IPS-18a (cell line): ENCODE data around the gene TBC1D22A.

ENCODE experiments used
- H3K27ac ChIP-seq: one replicate; pipeline ENCODE4 v1.5.1; 2013; ENCODE audit warnings: low read length
- H3K27me3 ChIP-seq: one replicate; pipeline ENCODE4 v1.6.1; 2013; ENCODE audit warnings: mild to moderate bottlenecking, low read length; ENCODE audit not compliant: control insufficient read depth, insufficient read depth
- H3K36me3 ChIP-seq: one replicate; pipeline ENCODE4 v1.6.1; 2013; ENCODE audit warnings: low read depth, low read length; ENCODE audit not compliant: control insufficient read depth
- H3K4me1 ChIP-seq: one replicate; pipeline ENCODE4 v1.6.1; 2013; ENCODE audit warnings: low read depth, low read length; ENCODE audit not compliant: control insufficient read depth
- H3K4me3 ChIP-seq: one replicate; pipeline ENCODE4 v1.5.1; 2013; ENCODE audit warnings: low read length
- H3K9ac ChIP-seq: one replicate; pipeline ENCODE4 v1.6.1; 2013; ENCODE audit warnings: mild to moderate bottlenecking, low read length, moderate library complexity
- H3K9me3 ChIP-seq: one replicate; pipeline ENCODE4 v1.6.1; 2013; ENCODE audit warnings: low read depth, low read length; ENCODE audit not compliant: control insufficient read depth

The TBC1D22A gene

DNA sequence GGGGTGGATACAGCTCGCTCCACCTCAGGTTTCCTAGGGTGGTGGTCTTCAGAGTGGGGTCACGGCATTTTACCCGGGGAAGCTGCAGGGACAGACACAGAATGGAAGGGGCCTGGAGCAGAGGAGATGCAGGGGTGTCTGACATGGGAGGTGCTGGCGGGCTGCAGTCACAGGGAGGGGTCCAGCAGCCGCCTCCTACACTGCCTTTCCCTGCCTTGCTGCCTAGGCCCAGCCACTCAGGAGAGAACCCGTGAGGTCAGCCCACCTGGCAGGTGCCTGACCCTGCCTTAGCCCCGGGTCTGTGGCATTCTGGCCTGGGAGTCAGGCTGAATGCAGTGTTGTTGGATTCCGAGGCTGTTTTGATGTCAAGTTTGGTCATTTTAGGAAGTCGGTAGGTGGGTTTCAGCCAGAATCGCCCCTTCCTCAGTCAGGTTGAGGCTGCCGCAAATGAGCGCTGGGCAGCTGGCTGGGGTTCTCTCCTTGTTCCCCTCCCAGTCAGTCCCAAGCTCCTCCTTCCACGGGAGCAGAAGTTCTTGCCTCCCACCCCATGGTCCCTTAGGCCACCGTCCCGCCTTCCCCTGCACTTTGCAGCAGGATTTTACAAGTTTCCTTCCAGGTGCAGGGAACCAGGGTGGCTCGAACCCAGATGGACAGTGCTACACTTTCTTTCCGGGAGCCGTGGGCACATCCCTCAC is 294.5 kb downstream of the TBC1D22A start:
- no peaks in the 10 kb centered on the region for H3K27me3 ChIP-seq
- no peaks in the 10 kb centered on the region for H3K9me3 ChIP-seq
- no peak overlapping the region for H3K4me3 ChIP-seq
- no peak overlapping the region for H3K27ac ChIP-seq
- no peaks in the 10 kb centered on the region for H3K36me3 ChIP-seq
- H3K9ac ChIP-seq = no peak overlapping the region
- no peaks in the 10 kb centered on the region for H3K4me1 ChIP-seq

DNA sequence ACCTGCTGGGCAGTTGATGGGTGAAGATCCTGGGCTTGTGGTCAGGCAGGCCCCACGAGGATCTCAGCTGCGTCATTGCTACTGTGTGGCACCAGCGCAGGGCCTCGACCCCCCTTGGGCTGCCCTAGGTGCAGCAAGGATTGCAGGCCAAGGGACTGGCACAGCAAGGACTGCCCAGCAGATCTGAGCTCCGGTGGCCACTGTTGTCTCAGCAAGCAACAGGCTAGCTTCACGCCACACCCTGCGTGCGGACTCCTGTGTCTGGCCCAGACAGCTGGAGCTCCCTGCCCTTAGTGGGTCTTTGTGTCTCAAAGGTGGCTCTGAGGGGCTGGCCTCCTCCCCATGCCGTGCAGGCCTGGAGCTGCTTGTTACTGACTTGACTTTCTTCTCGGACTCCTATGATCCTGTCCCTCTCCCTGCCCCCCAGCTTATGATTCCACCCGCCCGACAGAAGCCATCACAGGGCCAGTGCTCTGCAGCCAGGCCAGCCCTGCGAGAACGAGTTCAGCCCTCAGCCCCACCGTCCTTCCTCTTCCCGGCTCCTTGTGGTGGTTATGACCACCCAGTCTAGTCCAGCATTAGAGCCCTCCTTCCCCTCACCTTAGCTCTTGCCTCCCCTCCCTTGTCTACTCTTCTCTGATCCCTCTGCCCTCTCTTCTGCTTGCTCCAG is 295.6 kb downstream of the TBC1D22A start:
- H3K4me1 ChIP-seq = no peaks in the 10 kb centered on the region

GRCh38 chr22:47059076-47059475 is 296.6 kb downstream of the TBC1D22A start:
- H3K27ac ChIP-seq = no peak overlapping the region
- H3K9me3 ChIP-seq = no peaks in the 10 kb centered on the region
- no peaks in the 10 kb centered on the region for H3K4me1 ChIP-seq
- no peak overlapping the region for H3K4me3 ChIP-seq
- H3K27me3 ChIP-seq = no peaks in the 10 kb centered on the region
- no peaks in the 10 kb centered on the region for H3K36me3 ChIP-seq
- no peak overlapping the region for H3K9ac ChIP-seq

More for the DNA sequence above, 295.6 kb downstream of the TBC1D22A start:
- Histone ChIP-seq H3K4me3 (no peak overlapping the region), H3K27me3 (no peaks in the 10 kb centered on the region), H3K9me3 (no peaks in the 10 kb centered on the region), H3K9ac (no peak overlapping the region), H3K36me3 (no peaks in the 10 kb centered on the region), H3K27ac (no peak overlapping the region)

- no peaks in the 10 kb centered on the region for H3K27me3 ChIP-seq
- no peaks in the 10 kb centered on the region for H3K36me3 ChIP-seq
- no peak overlapping the region for H3K9ac ChIP-seq
- no peaks in the 10 kb centered on the region for H3K4me1 ChIP-seq
- H3K4me3 ChIP-seq = no peak overlapping the region
- no peak overlapping the region for H3K27ac ChIP-seq
- H3K9me3 ChIP-seq = no peaks in the 10 kb centered on the region
Observed at GRCh38 chr22:47059701-47060161, 297.3 kb downstream of the TBC1D22A start.

GRCh38 chr22:47060718-47061117 is 298.3 kb downstream of the TBC1D22A start:
- Histone ChIP-seq H3K9me3 (no peaks in the 10 kb centered on the region), H3K4me1 (no peaks in the 10 kb centered on the region), H3K9ac (no peak overlapping the region), H3K27me3 (no peaks in the 10 kb centered on the region), H3K4me3 (no peak overlapping the region), H3K36me3 (no peaks in the 10 kb centered on the region), H3K27ac (no peak overlapping the region)

DNA sequence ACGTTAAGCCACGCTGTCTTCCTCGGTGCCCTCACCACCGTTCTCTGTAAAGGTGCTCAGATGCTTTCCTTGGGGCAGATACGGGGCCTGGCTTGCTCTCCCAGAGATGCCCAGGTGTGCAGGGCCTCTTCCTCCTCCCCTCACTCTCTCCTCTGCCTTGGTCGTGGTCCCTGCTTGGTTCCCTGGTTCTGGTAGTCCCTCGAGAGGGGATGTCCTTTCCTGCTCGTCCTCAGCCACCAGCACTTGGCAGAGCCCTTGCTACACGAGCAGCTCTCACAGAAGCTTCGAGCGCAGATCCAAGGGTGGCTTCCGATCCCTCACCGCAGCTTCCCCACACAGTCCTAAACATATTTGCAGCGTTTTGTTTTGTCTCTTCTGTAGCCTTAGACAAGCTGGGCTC is 298.8 kb downstream of the TBC1D22A start:
- H3K9me3 ChIP-seq = no peaks in the 10 kb centered on the region
- H3K4me1 ChIP-seq = no peaks in the 10 kb centered on the region
- H3K27me3 ChIP-seq = no peaks in the 10 kb centered on the region
- H3K4me3 ChIP-seq = no peak overlapping the region
- no peak overlapping the region for H3K27ac ChIP-seq
- H3K9ac ChIP-seq = no peak overlapping the region
- no peaks in the 10 kb centered on the region for H3K36me3 ChIP-seq

GRCh38 chr22:47062126-47062525 is 299.7 kb downstream of the TBC1D22A start:
- Histone ChIP-seq H3K4me3 (no peak overlapping the region), H3K4me1 (peaks cover under 1% of the 10 kb centered on the region), H3K36me3 (no peaks in the 10 kb centered on the region), H3K9me3 (no peaks in the 10 kb centered on the region), H3K27ac (no peak overlapping the region), H3K9ac (no peak overlapping the region), H3K27me3 (no peaks in the 10 kb centered on the region)

DNA sequence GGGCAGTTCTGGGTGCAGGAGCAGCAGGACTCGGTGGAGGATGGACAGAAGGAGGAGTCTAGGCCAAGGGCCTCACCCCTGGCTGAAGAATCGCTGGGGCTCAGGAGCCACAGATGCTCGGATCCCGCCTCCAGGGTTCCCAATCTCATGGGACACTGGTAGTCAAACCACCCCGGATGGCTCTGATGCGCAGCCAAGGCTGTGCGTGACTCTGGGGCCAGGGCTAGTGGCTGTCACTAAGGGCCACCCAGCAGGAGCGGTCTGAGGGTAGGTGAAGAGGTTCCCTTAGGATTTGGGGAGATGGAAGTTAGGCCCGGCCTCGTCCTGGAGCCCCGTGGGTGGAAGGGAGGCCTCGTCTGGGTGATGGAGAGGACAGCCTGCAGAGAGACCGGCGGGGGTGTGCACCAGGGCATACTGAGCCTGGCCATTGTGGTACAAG is 300.6 kb downstream of the TBC1D22A start:
- Histone ChIP-seq H3K9me3 (no peaks in the 10 kb centered on the region), H3K4me1 (peaks cover 3% of the 10 kb centered on the region), H3K27ac (no peak overlapping the region), H3K27me3 (no peaks in the 10 kb centered on the region), H3K4me3 (no peak overlapping the region), H3K36me3 (no peaks in the 10 kb centered on the region), H3K9ac (no peak overlapping the region)

- peaks cover 3% of the 10 kb centered on the region for H3K4me1 ChIP-seq
- H3K27me3 ChIP-seq = no peaks in the 10 kb centered on the region
- no peak overlapping the region for H3K27ac ChIP-seq
- H3K36me3 ChIP-seq = no peaks in the 10 kb centered on the region
- no peak overlapping the region for H3K9ac ChIP-seq
- no peak overlapping the region for H3K4me3 ChIP-seq
- no peaks in the 10 kb centered on the region for H3K9me3 ChIP-seq
Observed at GRCh38 chr22:47063606-47064005, 301.2 kb downstream of the TBC1D22A start.

GRCh38 chr22:47064016-47064415 is 301.6 kb downstream of the TBC1D22A start:
- Histone ChIP-seq H3K9ac (no peak overlapping the region), H3K27ac (no peak overlapping the region), H3K4me1 (peaks cover 3% of the 10 kb centered on the region), H3K9me3 (no peaks in the 10 kb centered on the region), H3K27me3 (no peaks in the 10 kb centered on the region), H3K4me3 (no peak overlapping the region), H3K36me3 (no peaks in the 10 kb centered on the region)

DNA sequence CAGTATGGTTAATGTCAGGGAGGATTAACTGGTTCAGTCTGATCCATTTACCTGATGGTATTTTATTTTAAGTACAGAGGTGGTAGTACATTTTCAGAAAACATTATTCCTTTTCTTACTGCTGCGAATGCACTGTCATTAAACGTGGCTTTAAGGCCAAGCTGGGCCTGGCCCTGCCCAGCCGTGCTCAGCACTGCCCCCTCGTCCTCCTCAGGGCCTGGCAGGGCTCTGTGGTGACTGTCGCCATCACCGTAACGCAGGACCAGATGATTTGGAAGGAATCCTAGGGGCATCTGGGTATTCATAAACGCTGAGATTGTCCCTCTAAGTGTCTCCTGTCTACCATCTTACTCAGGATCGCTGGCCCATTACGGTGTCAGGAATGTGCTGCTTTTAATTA is 302.0 kb downstream of the TBC1D22A start:
- Histone ChIP-seq H3K9ac (no peak overlapping the region), H3K27me3 (no peaks in the 10 kb centered on the region), H3K4me3 (no peak overlapping the region), H3K36me3 (no peaks in the 10 kb centered on the region), H3K27ac (no peak overlapping the region), H3K9me3 (no peaks in the 10 kb centered on the region), H3K4me1 (peaks cover 3% of the 10 kb centered on the region)
